Stomach (tissue), 4 donors: Measurements from ENCODE around the gene GPS1.

Experiments used
- EP300 ChIP-seq: sonication (generic); formaldehyde crosslinking; IDR thresholded peaks from one replicate; pipeline ENCODE4 v1.6.1; 2017; ENCODE audit warnings: antibody characterized with exemption
- POLR2A ChIP-seq, 4 donors: fragments of 450-650 bp; IDR thresholded peaks; one replicate each; pipeline ENCODE4 v1.6.1; 2016; ENCODE audit warnings: antibody characterized with exemption in 4 of 4, control low read depth in 2 of 4, mild to moderate bottlenecking in 1 of 4, moderate library complexity in 1 of 4
- POLR2AphosphoS5 ChIP-seq, 3 donors: sonication (generic); formaldehyde crosslinking; IDR thresholded peaks; one replicate each; pipeline ENCODE4 v1.6.1; 2016; ENCODE audit warnings: antibody characterized with exemption in 3 of 3
- TF ChIP-seq, protein P1 (sequence below), 7 experiments: fragments of 450-650 bp in 4 of 7; fragments of 200-600 bp in 3 of 7; sonication (generic) in 3 of 7; IDR thresholded peaks; one replicate each; pipeline ENCODE4 v1.5.1; 2016 to 2019; ENCODE audit warnings: antibody characterized with exemption in 7 of 7, control low read depth in 2 of 7, mild to moderate bottlenecking in 1 of 7

GRCh38 chr17:82101767-82102679, 50.3 kb downstream of the GPS1 start:
- TF ChIP-seq, protein P1, sequence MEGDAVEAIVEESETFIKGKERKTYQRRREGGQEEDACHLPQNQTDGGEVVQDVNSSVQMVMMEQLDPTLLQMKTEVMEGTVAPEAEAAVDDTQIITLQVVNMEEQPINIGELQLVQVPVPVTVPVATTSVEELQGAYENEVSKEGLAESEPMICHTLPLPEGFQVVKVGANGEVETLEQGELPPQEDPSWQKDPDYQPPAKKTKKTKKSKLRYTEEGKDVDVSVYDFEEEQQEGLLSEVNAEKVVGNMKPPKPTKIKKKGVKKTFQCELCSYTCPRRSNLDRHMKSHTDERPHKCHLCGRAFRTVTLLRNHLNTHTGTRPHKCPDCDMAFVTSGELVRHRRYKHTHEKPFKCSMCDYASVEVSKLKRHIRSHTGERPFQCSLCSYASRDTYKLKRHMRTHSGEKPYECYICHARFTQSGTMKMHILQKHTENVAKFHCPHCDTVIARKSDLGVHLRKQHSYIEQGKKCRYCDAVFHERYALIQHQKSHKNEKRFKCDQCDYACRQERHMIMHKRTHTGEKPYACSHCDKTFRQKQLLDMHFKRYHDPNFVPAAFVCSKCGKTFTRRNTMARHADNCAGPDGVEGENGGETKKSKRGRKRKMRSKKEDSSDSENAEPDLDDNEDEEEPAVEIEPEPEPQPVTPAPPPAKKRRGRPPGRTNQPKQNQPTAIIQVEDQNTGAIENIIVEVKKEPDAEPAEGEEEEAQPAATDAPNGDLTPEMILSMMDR (IDR thresholded peaks at IDR 0.05), result no peak
- TF ChIP-seq POLR2A (IDR thresholded peaks at IDR 0.05) (no peak), POLR2AphosphoS5 (IDR thresholded peaks at IDR 0.05) (peak in 1 of 3 donors; percentile 31), EP300 (no peak)
